Measurements from ENCODE around the gene MGST1. TPM values are rescaled to one million over a fixed set of nuclear protein-coding genes. Genes with fewer than 3 reads are reported as not detected.

Gene MGST1
- total RNA-seq, 1 experiment from 2014 or later, result 105 TPM

DNA sequence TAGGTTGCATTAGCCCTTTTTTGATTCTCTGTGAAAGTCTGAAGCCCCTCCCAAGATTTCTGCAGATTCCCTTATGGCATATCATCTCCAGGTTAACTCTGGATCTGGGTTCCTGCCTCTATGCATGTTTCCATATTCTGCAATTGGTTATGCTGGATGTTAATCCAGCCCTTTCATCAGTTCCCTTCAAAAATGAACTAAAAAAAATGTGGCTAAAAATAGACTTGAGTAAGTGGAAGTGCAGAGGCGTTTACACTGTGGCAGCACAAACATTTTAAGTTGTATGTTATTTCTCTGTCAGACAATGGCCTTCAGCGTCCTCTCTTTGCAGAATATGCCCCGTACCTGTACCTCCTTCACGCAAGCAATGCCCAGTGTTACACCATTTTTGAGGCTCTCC is 11.4 kb downstream of the MGST1 start:
- no peak overlapping the region for H3K27ac Mint-ChIP-seq (ENCODE audit: unreplicated experiment)
- no TSS peak for BruUV-seq (replicated peaks)
- CTCF ChIA-PET, result interaction anchor here (0.6 to 0.7 kb wide), 2 partner anchors 86 to 230 kb away, joined by 3 read pairs; no protein-coding TSS in a partner anchor
- H3K4me1 ChIP-seq, result no peaks in the 10 kb centered on the region
- H3K4me1 Mint-ChIP-seq (ENCODE audit: low read depth, unreplicated experiment), result no peaks in the 10 kb centered on the region
- H3K27me3 Mint-ChIP-seq (ENCODE audit: insufficient read depth, unreplicated experiment), result no peaks in the 10 kb centered on the region
- no peaks in the 10 kb centered on the region for H3K9me3 ChIP-seq
- no peaks in the 10 kb centered on the region for H3K27me3 ChIP-seq (replicated peaks; ENCODE audit: control insufficient read depth, insufficient read depth, low read length)
- intact Hi-C loops (cut with micrococcal nuclease; ENCODE audit: unreplicated experiment), result no loop called here
- POLR2A ChIA-PET, result no interaction called here
- no peaks in the 10 kb centered on the region for H3K9me3 Mint-ChIP-seq (ENCODE audit: unreplicated experiment)
- no peak overlapping the region for H3K4me3 Mint-ChIP-seq (ENCODE audit: unreplicated experiment)
- no peaks in the 10 kb centered on the region; the same call in 1 of the 2 replicates for H3K36me3 ChIP-seq (ENCODE audit: control insufficient read depth, insufficient read depth, low read length)
- peaks cover 13% of the 10 kb centered on the region for H3K36me3 Mint-ChIP-seq (ENCODE audit: insufficient read depth, unreplicated experiment)
- TF ChIP-seq, protein P1, sequence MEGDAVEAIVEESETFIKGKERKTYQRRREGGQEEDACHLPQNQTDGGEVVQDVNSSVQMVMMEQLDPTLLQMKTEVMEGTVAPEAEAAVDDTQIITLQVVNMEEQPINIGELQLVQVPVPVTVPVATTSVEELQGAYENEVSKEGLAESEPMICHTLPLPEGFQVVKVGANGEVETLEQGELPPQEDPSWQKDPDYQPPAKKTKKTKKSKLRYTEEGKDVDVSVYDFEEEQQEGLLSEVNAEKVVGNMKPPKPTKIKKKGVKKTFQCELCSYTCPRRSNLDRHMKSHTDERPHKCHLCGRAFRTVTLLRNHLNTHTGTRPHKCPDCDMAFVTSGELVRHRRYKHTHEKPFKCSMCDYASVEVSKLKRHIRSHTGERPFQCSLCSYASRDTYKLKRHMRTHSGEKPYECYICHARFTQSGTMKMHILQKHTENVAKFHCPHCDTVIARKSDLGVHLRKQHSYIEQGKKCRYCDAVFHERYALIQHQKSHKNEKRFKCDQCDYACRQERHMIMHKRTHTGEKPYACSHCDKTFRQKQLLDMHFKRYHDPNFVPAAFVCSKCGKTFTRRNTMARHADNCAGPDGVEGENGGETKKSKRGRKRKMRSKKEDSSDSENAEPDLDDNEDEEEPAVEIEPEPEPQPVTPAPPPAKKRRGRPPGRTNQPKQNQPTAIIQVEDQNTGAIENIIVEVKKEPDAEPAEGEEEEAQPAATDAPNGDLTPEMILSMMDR (IDR thresholded peaks at IDR 0.05; ENCODE audit: insufficient read depth in 1 of 2, low read depth in 1 of 2, low read length in 1 of 2, severe bottlenecking in 1 of 2, unreplicated experiment in 1 of 2), result no peak
- no peak for DNase-seq
- no peak overlapping the region for H3K4me3 ChIP-seq (ENCODE audit: low read depth, low read length)

DNA sequence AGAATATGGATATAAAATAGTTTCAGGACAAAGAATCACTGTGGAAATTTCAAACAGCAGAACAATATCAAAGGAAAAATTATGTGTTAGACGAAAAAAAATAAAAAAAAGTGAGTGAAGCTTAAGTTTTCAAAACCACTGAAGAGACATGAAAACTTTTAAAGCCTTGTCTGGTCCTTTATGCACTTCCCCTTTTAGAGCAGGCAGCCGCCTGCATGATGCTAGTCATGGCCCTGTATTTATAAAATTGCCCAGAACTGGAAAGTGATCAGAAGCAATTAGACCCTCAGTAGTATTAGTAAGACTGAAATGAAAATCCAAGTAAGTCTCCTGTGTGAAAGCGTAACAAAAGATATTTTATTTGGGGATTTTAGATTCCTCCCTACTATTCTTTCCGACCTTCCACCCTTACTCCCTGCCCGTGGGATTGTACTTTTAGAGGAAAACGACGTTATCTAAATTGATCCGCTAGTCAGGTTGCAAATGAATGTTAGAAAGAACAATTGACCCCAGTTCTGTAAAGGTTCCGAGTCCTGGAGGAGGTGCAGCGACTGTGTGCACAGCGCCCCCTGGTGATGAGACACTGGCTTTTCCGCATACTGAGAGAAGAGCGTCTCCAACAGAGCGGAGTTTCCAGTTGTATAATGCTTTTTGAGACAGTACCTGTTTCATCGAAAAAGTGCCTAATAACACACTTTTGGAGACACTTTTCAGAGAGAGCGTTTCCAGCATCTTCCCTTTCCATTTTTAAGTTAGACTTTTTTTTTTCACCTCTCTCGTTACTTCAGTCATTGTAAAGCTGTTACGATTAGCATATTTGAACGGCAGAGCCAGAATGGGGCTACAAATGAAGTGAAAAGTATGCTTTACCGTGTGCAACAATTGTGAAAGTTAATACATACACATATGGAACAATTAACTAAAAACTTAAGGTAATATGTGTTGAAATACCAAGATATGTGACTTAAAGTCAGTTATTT is 12.4 kb downstream of the MGST1 start:
- DNase-seq, result peak; percentile 79 to 87
- Mint-ChIP-seq H3K9me3 (ENCODE audit: unreplicated experiment) (no peaks in the 10 kb centered on the region), H3K36me3 (ENCODE audit: insufficient read depth, unreplicated experiment) (peaks cover 13% of the 10 kb centered on the region), H3K4me1 (ENCODE audit: low read depth, unreplicated experiment) (no peaks in the 10 kb centered on the region), H3K27ac (ENCODE audit: unreplicated experiment) (no peak overlapping the region), H3K4me3 (ENCODE audit: unreplicated experiment) (no peak overlapping the region), H3K27me3 (ENCODE audit: insufficient read depth, unreplicated experiment) (no peaks in the 10 kb centered on the region)
- no peaks in the 10 kb centered on the region for H3K4me1 ChIP-seq
- H3K4me3 ChIP-seq (ENCODE audit: low read depth, low read length), result no peak overlapping the region
- POLR2A ChIA-PET, result no interaction called here
- no peaks in the 10 kb centered on the region for H3K9me3 ChIP-seq
- no peaks in the 10 kb centered on the region for H3K27me3 ChIP-seq (replicated peaks; ENCODE audit: control insufficient read depth, insufficient read depth, low read length)
- CTCF ChIA-PET, result interaction anchor here (0.7 to 0.9 kb wide), 2 partner anchors 12 to 85 kb away, joined by 3 read pairs; no protein-coding TSS in a partner anchor
- TF ChIP-seq, protein P1 (IDR thresholded peaks at IDR 0.05; ENCODE audit: insufficient read depth in 1 of 2, low read depth in 1 of 2, low read length in 1 of 2, severe bottlenecking in 1 of 2, unreplicated experiment in 1 of 2), result peak; percentile 95 to 98
- BruUV-seq (replicated peaks), result no TSS peak
- no peaks in the 10 kb centered on the region; the same call in 1 of the 2 replicates for H3K36me3 ChIP-seq (ENCODE audit: control insufficient read depth, insufficient read depth, low read length)
- intact Hi-C loops (cut with micrococcal nuclease; ENCODE audit: unreplicated experiment), result loop anchor here (1.0 to 5.0 kb wide), 5 partner anchors 170 to 378 kb away; no protein-coding TSS in a partner anchor

DNA sequence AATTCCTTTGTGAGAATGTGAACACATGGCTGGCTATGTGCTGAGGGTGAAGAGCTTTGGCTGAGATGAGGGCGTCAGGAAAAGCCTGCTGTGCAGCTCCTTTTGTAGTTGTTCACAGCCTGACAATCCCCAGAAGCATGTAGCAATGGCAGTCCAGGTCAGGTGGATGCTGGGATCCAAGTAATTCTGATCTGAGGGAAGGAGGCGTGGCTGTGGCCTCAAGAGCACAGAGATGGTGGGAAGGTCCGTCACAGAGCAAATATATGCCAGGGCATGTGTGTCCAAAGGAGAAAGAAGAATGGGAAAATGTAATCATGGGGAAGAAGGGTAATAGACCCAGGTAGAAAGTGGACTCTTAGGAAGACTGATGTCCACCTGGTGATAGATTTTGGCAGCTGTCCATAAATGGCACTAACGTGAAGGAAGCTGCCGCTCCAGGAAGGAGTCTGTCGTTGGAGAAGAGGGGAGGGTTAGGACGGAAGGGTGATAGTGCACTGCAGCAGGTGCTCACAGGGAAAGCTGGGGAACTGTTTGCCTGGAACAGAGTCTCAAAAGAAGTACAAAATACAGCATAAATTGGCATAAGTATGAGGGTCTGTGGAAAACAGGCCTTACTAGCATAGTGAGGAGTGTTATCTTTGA is 13.8 kb downstream of the MGST1 start:
- H3K9me3 ChIP-seq, result no peaks in the 10 kb centered on the region
- DNase-seq, result no peak
- Mint-ChIP-seq H3K9me3 (ENCODE audit: unreplicated experiment) (no peaks in the 10 kb centered on the region), H3K36me3 (ENCODE audit: insufficient read depth, unreplicated experiment) (peaks cover 13% of the 10 kb centered on the region), H3K27me3 (ENCODE audit: insufficient read depth, unreplicated experiment) (no peaks in the 10 kb centered on the region), H3K27ac (ENCODE audit: unreplicated experiment) (no peak overlapping the region), H3K4me1 (ENCODE audit: low read depth, unreplicated experiment) (no peaks in the 10 kb centered on the region), H3K4me3 (ENCODE audit: unreplicated experiment) (no peak overlapping the region)
- ChIA-PET CTCF (no interaction called here), POLR2A (no interaction called here)
- intact Hi-C loops (cut with micrococcal nuclease; ENCODE audit: unreplicated experiment), result loop anchor here (5.0 kb wide), 1 partner anchor 379 kb away; no protein-coding TSS in a partner anchor
- TF ChIP-seq, protein P1 (IDR thresholded peaks at IDR 0.05; ENCODE audit: insufficient read depth in 1 of 2, low read depth in 1 of 2, low read length in 1 of 2, severe bottlenecking in 1 of 2, unreplicated experiment in 1 of 2), result no peak
- no peaks in the 10 kb centered on the region for H3K4me1 ChIP-seq
- no peaks in the 10 kb centered on the region for H3K27me3 ChIP-seq (replicated peaks; ENCODE audit: control insufficient read depth, insufficient read depth, low read length)
- no TSS peak for BruUV-seq (replicated peaks)
- no peaks in the 10 kb centered on the region for H3K36me3 ChIP-seq (ENCODE audit: control insufficient read depth, insufficient read depth, low read length)
- H3K4me3 ChIP-seq (ENCODE audit: low read depth, low read length), result no peak overlapping the region

Data from Caco-2 (cell line).